GM12878 (cell line): ENCODE measurements around the gene HMGCR. TPM values are rescaled to one million over a fixed set of nuclear protein-coding genes. Genes with fewer than 3 reads are reported as not detected.

Experiments
- ATAC-seq: fragments of 200-7000 bp; cut with Tn5 transposase; 3 replicates; pipeline ENCODE4 v1.9.1; 2020; ENCODE audit warnings: mild to moderate bottlenecking, moderate library complexity
- BruUV-seq: library from RNA; stranded (reverse); fragments of 400-500 nt; replicated peaks from 2 replicates; lab custom pipeline; 2021; lab: Mats Ljungman, UMichigan
- CTCF ChIA-PET: fragments of 300-600 bp; sonication (Branson Sonifier 250); formaldehyde crosslinking; extraction: SDS; loops from one replicate; lab custom pipeline; 2021; ENCODE audit warnings: inconsistent platforms; lab: Yijun Ruan, JAX
- POLR2A ChIA-PET: fragments of 350-600 bp; formaldehyde crosslinking; extraction: SDS; loops from one replicate; lab custom pipeline; 2021; ENCODE audit warnings: inconsistent platforms; lab: Charles Lee
- RAD21 ChIA-PET: fragments of 300-600 bp; sonication (Branson Sonifier 250); formaldehyde crosslinking; loops from one replicate; lab custom pipeline; 2023; ENCODE audit warnings: antibody characterized with exemption; ENCODE audit not compliant: unreplicated experiment; lab: Charles Lee
- SMC1A ChIA-PET: fragments of 300-600 bp; sonication (Branson Sonifier 250); formaldehyde crosslinking; loops from one replicate; lab custom pipeline; 2023; ENCODE audit not compliant: unreplicated experiment, uncharacterized antibody; lab: Charles Lee
- DNase-seq: peaks from one replicate; pipeline ENCODE4 v3.0.0-alpha.2; 2011; ENCODE audit warnings: low read depth, low spot score
- FAIRE-seq: peaks from 3 replicates; lab custom pipeline; 2011; peaks lifted over from hg19 to GRCh38; lab: Jason Lieb, UNC
- H2AFZ ChIP-seq: 2 replicates; pipeline ENCODE4 v1.6.0; 2011; ENCODE audit warnings: low read depth, low read length, control low read depth; ENCODE audit not compliant: control insufficient read depth
- H3K27ac ChIP-seq: 2 replicates; pipeline ENCODE4 v1.5.1; 2011; ENCODE audit warnings: control low read depth; ENCODE audit not compliant: control insufficient read depth, insufficient read depth
- H3K27me3 ChIP-seq, 2 experiments: replicated peaks in 1 of 2; 2 replicates each; pipeline versions ENCODE4 v1.6.0 to v1.6.1; 2011; ENCODE audit warnings: low read length in 1 of 2; ENCODE audit not compliant: control insufficient read depth in 2 of 2, insufficient read depth in 2 of 2
- H3K36me3 ChIP-seq, 2 experiments: 2 replicates each; pipeline ENCODE4 v1.5.1; 2011; ENCODE audit warnings: low read length in 1 of 2; ENCODE audit not compliant: control insufficient read depth in 2 of 2, insufficient read depth in 2 of 2
- H3K4me1 ChIP-seq: 2 replicates; pipeline ENCODE4 v1.6.1; 2011; ENCODE audit warnings: mild to moderate bottlenecking, low read length, moderate library complexity, mixed read lengths; ENCODE audit not compliant: control insufficient read depth, insufficient read depth
- H3K4me2 ChIP-seq: 2 replicates; pipeline ENCODE4 v1.6.0; 2011; ENCODE audit warnings: control low read depth; ENCODE audit not compliant: control insufficient read depth, insufficient read depth
- H3K4me3 ChIP-seq: fragments of 200-600 bp; sonication (generic); 2 replicates; pipeline ENCODE4 v1.5.1; 2016
- H3K79me2 ChIP-seq: 2 replicates; pipeline ENCODE4 v1.6.0; 2011; ENCODE audit warnings: low read length; ENCODE audit not compliant: control insufficient read depth, insufficient read depth
- H3K9ac ChIP-seq: 2 replicates; pipeline ENCODE4 v1.8.0; 2011; ENCODE audit warnings: low read length, control low read depth, mixed read lengths; ENCODE audit not compliant: control insufficient read depth, insufficient read depth
- H3K9me3 ChIP-seq: replicated peaks from 3 replicates; pipeline ENCODE4 v1.5.1; 2011; ENCODE audit warnings: mild to moderate bottlenecking, low read length; ENCODE audit not compliant: control insufficient read depth, insufficient read depth
- H4K20me1 ChIP-seq: 2 replicates; pipeline ENCODE4 v1.6.0; 2011; ENCODE audit not compliant: control insufficient read depth, insufficient read depth
- GATAD2B ChIP-seq: fragments of 450-650 bp; conservative IDR thresholded peaks from 2 replicates; pipeline ENCODE4 v1.6.1; 2017; ENCODE audit warnings: low read depth, mild to moderate bottlenecking, moderate library complexity
- RAD21 ChIP-seq: IDR thresholded peaks from 2 replicates; pipeline ENCODE4 v1.6.1; 2011; ENCODE audit warnings: mild to moderate bottlenecking, low read depth, low read length, moderate library complexity; ENCODE audit not compliant: insufficient read depth
- SREBF1 ChIP-seq: IDR thresholded peaks from 2 replicates; pipeline ENCODE4 v1.6.1; 2012; ENCODE audit warnings: mild to moderate bottlenecking, low read length
- ZNF622 ChIP-seq: fragments of 450-650 bp; IDR thresholded peaks from 2 replicates; pipeline ENCODE4 v1.6.1; 2017; ENCODE audit warnings: mild to moderate bottlenecking, inconsistent platforms
- WGBS: methylation state at CpG from one replicate; pipeline ENCODE4 v1.1.6; 2016; ENCODE audit warnings: low lambda C conversion rate; ENCODE audit not compliant: insufficient replicate concordance, insufficient coverage; ENCODE audit errors: missing lambda C conversion rate; 5-methylcytosine and 5-hydroxymethylcytosine counted together
- in situ Hi-C: fragments of 300-500 bp; cut with MboI; formaldehyde crosslinking; loops from 9 replicates; pipeline ENCODE4 v1.14.3; 2018; ENCODE audit warnings: mixed read lengths
- intact Hi-C: fragments of 100-400 bp; cut with micrococcal nuclease; formaldehyde crosslinking; loops from one replicate; pipeline ENCODE4 v1.14.2; 2022; ENCODE audit not compliant: unreplicated experiment
- polyA plus RNA-seq, 11 experiments: library from polyadenylated mRNA; depleted of rRNA in 4 of 11; unstranded in 6 of 11; stranded (reverse) in 5 of 11; fragments of >200 nt; fragmentation: Nextera tagmentation in 4 of 11; fragmentation: Illumina TruSeq in 1 of 11; extraction: Ambion mirVana in 4 of 11; extraction: Trizol in 1 of 11; gene quantifications; 1 replicate in 1 of 11; 2 replicates in 10 of 11; pipeline versions ENCODE4 v1.2.1 to v1.2.3, GENCODE V29; 2011 to 2016; ENCODE audit warnings: inconsistent platforms in 2 of 11, missing spikeins in 2 of 11, low read depth in 1 of 11
- total RNA-seq, 4 experiments: library from RNA; depleted of rRNA in 3 of 4; stranded (reverse); fragments of >200 nt in 3 of 4; fragmentation: Illumina TruSeq in 1 of 4; extraction: Trizol in 1 of 4; gene quantifications; 2 replicates each; pipeline versions ENCODE4 v1.2.1 to v1.2.3, GENCODE V29; 2013 to 2021
- TF ChIP-seq, protein P1 (sequence below): fragments of 450-650 bp; formaldehyde crosslinking; IDR thresholded peaks from 2 replicates; pipeline ENCODE4 v1.4.0; 2020; ENCODE audit warnings: mild to moderate bottlenecking, moderate library complexity
- TF ChIP-seq, protein P2 (sequence below): fragments of 450-650 bp; IDR thresholded peaks from 2 replicates; pipeline ENCODE4 v1.6.1; 2014; ENCODE audit warnings: mild to moderate bottlenecking
- TF ChIP-seq, protein P3 (sequence below): IDR thresholded peaks from 2 replicates; pipeline ENCODE4 v1.6.1; 2012; ENCODE audit warnings: low read depth, low read length, improper control_type of control experiment
- TF ChIP-seq, protein P4 (sequence below): fragments of 450-650 bp; IDR thresholded peaks from 2 replicates; pipeline ENCODE4 v1.6.1; 2016; ENCODE audit warnings: mild to moderate bottlenecking, moderate library complexity, borderline replicate concordance

Gene HMGCR
- total and polyA plus RNA-seq, 10 of the 15 experiments (the other 5 are each of a cell fraction or from before 2014, with no cell fraction given), result 30.8 to 119 (median 73.9) TPM

DNA sequence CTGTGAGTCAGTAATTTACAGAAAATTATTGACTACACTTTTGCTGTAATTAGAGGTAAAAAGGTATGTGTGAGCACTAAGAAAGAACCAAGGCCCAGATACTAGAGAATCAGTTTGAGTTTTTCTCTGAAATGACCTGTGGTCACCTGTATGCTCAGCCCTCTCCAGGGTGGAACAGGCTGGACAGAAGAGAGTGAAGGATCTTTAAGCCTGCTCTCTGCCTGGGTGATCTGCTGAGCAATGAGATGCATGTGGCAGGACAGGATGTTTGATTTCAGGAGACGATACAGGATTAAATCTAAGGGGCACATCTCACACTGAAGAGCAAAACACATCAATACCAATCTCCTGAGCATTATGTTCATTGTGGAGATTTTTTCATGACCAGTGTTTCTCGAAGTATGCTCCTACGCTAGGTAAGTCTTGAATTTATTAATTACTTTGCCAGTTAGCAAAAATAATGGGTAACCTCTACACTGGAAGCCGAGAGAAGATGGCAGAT, 25.5 kb downstream of the HMGCR start:
- no peak for FAIRE-seq
- no TSS peak for BruUV-seq
- DNase-seq, result no peak

More for the DNA sequence above, 25.5 kb downstream of the HMGCR start:
- ATAC-seq, result no peak
- H3K4me1 ChIP-seq, result peaks cover 14% of the 10 kb centered on the region
- H3K36me3 ChIP-seq, result peaks cover 3 to 32% of the 10 kb centered on the region in 2 experiments
- H2AFZ ChIP-seq, result no peak overlapping the region
- RAD21 ChIA-PET, result interaction anchor here (1.1 kb wide), 1 partner anchor 319 kb away, joined by 3 read pairs; no protein-coding TSS in a partner anchor
- SMC1A ChIA-PET, result interaction anchor here (1.3 to 3.9 kb wide), 4 partner anchors 9 to 22 kb away, joined by 3 to 27 read pairs (median 12); no protein-coding TSS in a partner anchor
- WGBS, result 96% methylated on average over 4 of the region's 4 CpGs
- TF ChIP-seq ZNF622, result no peak
- TF ChIP-seq, protein P1, sequence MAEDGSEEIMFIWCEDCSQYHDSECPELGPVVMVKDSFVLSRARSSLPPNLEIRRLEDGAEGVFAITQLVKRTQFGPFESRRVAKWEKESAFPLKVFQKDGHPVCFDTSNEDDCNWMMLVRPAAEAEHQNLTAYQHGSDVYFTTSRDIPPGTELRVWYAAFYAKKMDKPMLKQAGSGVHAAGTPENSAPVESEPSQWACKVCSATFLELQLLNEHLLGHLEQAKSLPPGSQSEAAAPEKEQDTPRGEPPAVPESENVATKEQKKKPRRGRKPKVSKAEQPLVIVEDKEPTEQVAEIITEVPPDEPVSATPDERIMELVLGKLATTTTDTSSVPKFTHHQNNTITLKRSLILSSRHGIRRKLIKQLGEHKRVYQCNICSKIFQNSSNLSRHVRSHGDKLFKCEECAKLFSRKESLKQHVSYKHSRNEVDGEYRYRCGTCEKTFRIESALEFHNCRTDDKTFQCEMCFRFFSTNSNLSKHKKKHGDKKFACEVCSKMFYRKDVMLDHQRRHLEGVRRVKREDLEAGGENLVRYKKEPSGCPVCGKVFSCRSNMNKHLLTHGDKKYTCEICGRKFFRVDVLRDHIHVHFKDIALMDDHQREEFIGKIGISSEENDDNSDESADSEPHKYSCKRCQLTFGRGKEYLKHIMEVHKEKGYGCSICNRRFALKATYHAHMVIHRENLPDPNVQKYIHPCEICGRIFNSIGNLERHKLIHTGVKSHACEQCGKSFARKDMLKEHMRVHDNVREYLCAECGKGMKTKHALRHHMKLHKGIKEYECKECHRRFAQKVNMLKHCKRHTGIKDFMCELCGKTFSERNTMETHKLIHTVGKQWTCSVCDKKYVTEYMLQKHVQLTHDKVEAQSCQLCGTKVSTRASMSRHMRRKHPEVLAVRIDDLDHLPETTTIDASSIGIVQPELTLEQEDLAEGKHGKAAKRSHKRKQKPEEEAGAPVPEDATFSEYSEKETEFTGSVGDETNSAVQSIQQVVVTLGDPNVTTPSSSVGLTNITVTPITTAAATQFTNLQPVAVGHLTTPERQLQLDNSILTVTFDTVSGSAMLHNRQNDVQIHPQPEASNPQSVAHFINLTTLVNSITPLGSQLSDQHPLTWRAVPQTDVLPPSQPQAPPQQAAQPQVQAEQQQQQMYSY (CRISPR knock-in tag), result no peak
- TF ChIP-seq, protein P2, sequence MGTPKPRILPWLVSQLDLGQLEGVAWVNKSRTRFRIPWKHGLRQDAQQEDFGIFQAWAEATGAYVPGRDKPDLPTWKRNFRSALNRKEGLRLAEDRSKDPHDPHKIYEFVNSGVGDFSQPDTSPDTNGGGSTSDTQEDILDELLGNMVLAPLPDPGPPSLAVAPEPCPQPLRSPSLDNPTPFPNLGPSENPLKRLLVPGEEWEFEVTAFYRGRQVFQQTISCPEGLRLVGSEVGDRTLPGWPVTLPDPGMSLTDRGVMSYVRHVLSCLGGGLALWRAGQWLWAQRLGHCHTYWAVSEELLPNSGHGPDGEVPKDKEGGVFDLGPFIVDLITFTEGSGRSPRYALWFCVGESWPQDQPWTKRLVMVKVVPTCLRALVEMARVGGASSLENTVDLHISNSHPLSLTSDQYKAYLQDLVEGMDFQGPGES, result no peak
- TF ChIP-seq RAD21, result no peak
- TF ChIP-seq, protein P3, sequence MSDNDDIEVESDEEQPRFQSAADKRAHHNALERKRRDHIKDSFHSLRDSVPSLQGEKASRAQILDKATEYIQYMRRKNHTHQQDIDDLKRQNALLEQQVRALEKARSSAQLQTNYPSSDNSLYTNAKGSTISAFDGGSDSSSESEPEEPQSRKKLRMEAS, result no peak
- no peak for TF ChIP-seq SREBF1
- TF ChIP-seq, protein P4, sequence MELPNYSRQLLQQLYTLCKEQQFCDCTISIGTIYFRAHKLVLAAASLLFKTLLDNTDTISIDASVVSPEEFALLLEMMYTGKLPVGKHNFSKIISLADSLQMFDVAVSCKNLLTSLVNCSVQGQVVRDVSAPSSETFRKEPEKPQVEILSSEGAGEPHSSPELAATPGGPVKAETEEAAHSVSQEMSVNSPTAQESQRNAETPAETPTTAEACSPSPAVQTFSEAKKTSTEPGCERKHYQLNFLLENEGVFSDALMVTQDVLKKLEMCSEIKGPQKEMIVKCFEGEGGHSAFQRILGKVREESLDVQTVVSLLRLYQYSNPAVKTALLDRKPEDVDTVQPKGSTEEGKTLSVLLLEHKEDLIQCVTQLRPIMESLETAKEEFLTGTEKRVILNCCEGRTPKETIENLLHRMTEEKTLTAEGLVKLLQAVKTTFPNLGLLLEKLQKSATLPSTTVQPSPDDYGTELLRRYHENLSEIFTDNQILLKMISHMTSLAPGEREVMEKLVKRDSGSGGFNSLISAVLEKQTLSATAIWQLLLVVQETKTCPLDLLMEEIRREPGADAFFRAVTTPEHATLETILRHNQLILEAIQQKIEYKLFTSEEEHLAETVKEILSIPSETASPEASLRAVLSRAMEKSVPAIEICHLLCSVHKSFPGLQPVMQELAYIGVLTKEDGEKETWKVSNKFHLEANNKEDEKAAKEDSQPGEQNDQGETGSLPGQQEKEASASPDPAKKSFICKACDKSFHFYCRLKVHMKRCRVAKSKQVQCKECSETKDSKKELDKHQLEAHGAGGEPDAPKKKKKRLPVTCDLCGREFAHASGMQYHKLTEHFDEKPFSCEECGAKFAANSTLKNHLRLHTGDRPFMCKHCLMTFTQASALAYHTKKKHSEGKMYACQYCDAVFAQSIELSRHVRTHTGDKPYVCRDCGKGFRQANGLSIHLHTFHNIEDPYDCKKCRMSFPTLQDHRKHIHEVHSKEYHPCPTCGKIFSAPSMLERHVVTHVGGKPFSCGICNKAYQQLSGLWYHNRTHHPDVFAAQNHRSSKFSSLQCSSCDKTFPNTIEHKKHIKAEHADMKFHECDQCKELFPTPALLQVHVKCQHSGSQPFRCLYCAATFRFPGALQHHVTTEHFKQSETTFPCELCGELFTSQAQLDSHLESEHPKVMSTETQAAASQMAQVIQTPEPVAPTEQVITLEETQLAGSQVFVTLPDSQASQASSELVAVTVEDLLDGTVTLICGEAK, result no peak
- TF ChIP-seq GATAD2B, result no peak
- no peak overlapping the region for H3K4me2 ChIP-seq
- intact Hi-C loops, result loop anchor here (10.0 kb wide), 1 partner anchor 1302 kb away; no protein-coding TSS in a partner anchor
- H3K4me3 ChIP-seq, result no peak overlapping the region
- H3K79me2 ChIP-seq, result no peaks in the 10 kb centered on the region
- no peaks in the 10 kb centered on the region for H4K20me1 ChIP-seq
- in situ Hi-C loops, result no loop called here
- H3K27ac ChIP-seq, result no peak overlapping the region
- H3K9me3 ChIP-seq, result no peaks in the 10 kb centered on the region
- H3K9ac ChIP-seq, result no peak overlapping the region
- CTCF ChIA-PET, result interaction anchor here (1.2 to 6.7 kb wide), 2 partner anchors 320 to 324 kb away, joined by 3 to 31 read pairs; no protein-coding TSS in a partner anchor
- POLR2A ChIA-PET, result interaction anchor here (1.0 to 1.5 kb wide), 2 partner anchors 12 to 22 kb away, joined by 4 to 5 read pairs; no protein-coding TSS in a partner anchor
- H3K27me3 ChIP-seq, result no peaks in the 10 kb centered on the region
